Stimulated activated CD4-positive, alpha-beta T cell treated with anti-CD3 and anti-CD28 coated beads, Interleukin-12 subunit alpha, Interleukin-12 subunit beta, amount 100 ng/mL, for 4 hours (primary cell): ENCODE data around the gene ATG2B.
"Not testable (repeated sequence)": the region's sequence is repeated elsewhere in the genome, so short reads cannot be mapped to it uniquely, and the experiment has no call there.

ENCODE experiments used
- DNase-seq: peaks from one replicate; pipeline ENCODE4 v3.0.0-alpha.2; 2020

The ATG2B gene

DNA sequence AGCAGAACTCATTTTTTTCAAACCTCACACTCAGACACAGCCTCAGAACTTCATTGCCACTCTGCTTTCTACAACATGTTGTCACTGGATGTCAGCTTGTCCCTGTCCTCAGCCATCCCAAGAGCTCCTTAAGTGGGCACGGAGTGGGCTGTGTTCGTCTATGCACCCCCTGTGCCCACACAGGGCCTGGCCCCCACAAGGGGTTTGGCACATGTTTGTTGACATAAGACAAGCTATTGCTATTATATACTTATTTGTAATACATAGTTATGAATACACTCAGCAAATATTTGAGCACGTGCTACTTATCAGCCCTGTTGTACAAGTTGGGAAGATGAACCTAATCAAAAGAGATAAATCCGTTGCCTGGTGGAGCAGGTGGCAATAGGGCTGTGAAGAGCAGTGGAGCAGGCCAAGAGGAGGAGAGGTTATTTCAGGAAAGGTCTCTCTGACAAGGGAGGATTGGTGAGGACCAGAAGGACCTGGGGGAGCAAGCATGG lies 111.4 kb downstream of the ATG2B start:
- no peak for DNase-seq

DNA sequence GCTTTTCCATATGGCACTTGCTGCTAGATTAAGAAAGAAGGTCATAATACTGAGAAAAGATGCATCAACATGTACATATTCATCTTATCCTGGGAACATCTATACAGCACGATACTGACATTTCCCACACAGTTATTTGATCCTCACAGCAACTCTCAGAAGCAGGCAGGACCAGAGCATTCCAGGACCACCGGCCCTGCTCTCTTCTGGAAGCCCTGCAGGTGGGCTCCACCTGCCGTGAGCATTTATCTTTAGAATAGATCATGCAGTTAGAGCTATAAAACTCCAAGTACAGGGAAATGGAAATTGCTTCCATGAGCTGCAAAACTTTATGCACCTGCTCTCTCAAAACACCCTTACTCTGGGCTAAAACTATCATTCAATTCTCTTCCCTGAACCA lies 112.7 kb downstream of the ATG2B start:
- no peak for DNase-seq

DNA sequence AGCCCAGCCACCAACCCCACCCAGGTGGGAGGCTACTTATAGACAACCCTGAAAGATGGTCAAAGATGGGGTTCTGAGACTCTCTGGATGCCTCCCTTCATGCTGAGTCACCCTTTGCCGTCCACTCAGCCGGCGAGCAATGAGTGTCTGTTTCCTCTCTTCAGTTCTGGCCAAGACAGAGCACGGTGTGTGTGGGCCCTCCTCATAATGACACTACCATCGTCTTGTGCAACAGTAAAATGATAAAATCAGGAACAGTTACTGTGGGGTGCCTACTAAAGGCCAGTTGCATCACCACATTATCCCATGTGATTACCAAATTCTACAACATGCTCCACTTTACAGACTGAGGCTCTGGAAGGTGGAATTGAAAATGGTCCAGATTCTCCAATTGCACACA lies 114.1 kb downstream of the ATG2B start:
- no peak for DNase-seq

DNA sequence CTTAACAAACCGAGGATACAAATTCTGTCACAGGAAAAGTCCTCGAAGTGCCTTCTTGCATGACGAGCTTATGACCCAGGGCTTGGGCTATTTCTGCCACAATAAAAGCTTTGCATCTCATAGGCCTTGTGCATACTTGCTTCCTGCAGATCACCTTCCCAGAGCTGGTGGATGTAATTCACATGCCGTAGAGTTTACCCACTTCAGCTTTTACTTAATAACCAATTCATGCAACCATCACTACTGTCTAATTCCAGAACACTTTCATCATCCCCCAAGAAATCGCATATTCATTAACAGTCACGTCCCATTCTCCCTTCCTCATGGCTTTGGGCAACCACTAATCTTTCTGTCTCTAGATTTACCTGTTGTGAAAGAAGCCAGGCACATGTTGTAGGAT lies 116.1 kb downstream of the ATG2B start:
- DNase-seq, result no peak

DNA sequence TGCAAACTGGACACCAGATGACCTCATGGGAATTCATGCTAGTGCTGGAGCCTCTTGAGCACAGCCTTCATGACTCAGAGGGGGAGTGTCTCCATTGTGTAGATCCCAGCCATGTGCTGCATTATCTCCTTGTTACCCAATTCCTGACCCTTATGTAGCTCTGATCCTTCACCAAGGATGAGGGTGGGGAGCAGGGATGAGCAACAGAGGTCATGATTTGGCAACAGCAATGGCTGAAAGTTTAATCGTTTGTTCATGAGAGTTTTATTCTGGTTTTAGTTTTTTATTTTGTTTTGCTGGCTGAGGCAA lies 116.6 kb downstream of the ATG2B start:
- DNase-seq, result no peak

DNA sequence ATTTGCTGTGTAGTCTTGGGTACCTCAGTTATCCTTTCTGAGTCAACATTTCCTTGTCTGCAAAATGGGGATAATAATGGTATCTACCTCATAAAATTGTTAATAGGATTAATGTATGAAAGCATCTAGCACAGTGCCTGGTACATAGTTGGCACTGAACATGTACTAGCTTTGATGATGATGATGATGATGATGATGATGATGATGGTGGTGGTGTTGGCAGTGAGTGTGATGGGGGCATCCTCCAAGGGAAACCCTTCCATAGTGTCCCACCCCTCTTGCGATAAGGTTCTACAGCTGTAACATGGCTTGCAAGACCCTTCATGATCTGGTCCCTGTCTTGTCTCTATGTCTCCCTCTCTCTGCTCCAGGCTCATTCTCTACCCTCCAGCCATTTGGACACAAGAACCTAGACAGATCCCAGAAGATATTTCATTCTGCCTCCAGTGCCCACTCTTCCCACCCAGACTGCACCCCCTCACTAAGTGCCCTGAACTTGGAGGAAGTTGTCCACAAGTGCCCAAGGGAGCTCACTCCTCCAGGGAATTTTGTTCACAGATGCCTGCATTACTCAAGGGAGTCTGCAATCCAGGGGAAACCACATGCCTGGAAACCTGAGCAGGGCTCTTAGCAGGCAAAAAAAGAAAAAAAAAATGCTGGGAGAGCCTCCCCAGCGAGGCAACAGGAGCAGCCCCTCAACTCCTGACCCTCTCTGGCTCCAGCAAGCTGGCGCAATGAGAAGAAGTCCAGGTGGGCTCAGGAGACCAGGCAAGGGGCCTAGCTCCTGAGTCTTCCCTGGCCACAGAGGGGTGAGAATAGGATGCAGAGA lies 117.2 kb downstream of the ATG2B start:
- no peak for DNase-seq

DNA sequence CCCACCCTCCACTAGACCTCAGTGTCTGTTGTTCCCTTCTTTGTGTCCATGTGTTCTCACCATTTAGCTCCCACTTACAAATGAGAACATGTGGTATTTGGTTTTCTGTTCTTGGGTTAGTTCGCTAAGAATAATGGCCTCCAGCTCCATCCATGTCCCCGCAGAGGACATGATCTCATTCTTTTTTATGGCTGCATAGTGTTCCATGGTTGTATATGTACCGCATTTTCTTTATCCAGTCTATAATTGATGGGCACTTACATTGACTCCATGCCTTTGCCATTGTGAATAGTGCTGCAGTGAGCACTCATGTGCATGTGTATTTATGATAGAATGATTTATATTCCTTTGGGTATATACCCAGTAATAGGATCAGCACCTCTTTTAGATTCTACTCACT lies 118.1 kb downstream of the ATG2B start:
- DNase-seq, result not testable (repeated sequence)

DNA sequence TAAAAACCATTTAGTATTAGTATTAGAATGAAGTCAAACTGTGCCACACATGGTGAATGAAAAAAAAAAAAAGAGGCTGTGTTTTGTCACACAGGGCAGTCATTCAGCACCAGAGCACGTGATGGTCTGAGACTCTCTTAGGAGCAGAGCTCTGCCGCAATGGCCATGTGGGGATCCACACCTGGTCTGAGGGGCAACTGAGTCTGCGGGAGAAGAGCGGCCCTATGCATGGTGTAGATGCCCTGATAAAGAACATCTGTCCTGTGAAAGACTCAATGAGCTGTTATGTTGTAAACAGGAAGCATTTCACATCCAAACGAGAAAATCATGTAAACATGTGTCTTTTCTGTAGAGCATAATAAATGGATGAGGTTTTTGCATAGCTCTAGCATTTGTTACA lies 119.4 kb downstream of the ATG2B start:
- no peak for DNase-seq

DNA sequence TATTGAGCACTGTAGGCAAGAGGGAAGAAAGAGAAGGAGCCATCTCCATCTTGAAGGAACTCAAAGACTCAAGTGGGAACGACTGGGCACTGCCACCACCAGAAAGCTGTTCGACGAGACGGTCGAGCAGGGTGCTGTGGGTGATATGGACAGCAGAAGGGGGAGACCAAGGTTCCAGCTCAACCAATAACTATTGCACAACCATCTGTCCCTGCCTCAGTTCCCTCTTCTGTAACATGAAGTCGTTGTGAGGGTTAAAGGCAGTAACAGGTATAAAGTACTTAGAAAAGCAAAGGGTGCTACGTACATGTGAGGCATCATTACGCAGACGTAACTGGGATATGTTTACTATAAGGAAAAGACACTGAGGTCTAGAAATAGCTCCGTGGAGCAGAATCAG lies 121.0 kb downstream of the ATG2B start:
- no peak for DNase-seq

DNA sequence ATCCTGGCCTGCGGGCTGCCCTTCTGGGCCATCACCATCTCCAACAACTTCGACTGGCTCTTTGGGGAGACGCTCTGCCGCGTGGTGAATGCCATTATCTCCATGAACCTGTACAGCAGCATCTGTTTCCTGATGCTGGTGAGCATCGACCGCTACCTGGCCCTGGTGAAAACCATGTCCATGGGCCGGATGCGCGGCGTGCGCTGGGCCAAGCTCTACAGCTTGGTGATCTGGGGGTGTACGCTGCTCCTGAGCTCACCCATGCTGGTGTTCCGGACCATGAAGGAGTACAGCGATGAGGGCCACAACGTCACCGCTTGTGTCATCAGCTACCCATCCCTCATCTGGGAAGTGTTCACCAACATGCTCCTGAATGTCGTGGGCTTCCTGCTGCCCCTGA lies 122.5 kb downstream of the ATG2B start:
- DNase-seq, result no peak

DNA sequence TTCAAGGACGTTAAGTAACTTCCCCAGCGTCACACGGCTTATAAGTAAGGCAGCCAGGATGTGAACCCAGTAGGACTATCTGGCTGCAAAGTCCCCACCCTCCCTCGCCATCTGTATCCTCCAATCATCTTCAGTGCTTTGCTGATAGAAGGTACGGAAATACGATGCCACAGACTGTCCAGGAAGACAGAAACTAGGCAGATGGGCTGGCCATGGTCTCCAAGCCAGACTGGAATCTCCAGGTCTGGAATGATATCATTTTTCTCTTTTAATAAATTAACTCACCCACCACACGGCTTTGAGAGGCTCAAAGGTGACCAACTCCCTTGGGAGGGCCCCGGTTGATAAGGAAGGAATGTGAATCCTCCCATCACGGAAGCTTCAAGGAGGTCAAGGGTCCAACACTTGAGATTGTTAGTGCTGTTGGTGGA lies 123.4 kb downstream of the ATG2B start:
- no peak for DNase-seq

DNA sequence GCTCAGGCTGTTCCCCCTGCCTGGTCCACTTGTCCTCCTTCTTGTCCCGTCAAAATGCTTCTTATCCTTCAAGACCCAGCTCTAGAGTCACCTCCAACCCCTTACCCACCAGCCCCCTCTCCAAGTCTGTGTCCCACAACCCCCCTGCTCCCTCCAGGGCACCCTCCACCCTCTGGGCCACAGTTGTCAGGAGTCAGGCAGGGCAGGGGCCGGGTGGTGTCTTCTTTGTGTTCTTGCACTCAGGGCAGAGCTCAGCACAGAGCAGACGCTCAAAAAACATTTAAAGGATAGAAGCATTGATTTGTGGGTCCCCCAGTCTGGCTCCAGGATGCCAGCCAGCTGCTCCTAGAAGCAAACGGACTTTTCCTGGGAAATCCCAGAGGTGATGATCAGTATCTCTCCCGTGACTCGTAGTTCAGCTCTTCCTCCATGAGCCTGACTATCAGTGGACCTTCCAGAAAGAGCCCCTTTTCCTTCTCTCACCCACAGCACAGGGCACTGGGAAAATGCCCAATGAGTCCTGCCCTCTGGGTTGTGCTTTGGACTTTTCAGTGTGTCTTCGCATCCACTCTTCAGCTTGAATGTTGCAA lies 124.4 kb downstream of the ATG2B start:
- no peak for DNase-seq

DNA sequence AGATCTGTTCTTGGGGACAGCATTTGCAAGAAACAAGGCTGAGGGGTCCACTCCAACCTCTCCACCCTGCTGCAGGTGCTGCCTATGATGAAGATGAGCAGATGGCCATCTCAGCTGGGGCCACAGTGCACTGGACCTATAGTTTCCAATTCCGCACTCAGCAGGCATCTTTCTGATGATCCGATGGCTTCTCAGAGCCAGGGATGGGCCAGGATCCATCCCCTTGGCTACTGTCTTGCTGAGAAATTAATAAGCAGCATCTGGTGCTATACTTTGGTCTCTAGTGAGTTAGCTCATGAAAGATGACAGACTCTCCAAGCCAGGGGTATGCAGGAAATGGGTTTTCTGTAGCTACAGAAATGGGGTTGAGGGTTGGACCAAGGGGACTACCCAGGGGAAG lies 125.5 kb downstream of the ATG2B start:
- no peak for DNase-seq

DNA sequence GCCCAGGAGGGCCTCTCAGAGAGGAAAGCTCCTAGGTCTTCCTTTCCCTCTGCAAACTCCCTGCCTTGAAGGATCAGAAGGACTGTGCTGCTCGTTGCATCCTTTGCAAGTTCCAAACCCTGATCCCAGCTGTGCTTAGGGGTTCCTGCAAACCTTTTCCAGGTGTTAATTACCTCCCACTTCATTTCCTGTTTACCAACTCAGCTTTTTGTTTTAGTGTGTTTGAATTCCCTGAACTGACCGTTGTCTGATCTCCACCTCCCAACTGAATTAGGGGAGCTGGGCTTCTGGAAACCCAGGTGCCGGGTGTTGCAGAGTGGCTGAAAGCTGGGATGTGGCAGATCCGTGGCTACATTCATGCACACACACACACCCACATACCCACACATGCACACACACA lies 127.7 kb downstream of the ATG2B start:
- no peak for DNase-seq

DNA sequence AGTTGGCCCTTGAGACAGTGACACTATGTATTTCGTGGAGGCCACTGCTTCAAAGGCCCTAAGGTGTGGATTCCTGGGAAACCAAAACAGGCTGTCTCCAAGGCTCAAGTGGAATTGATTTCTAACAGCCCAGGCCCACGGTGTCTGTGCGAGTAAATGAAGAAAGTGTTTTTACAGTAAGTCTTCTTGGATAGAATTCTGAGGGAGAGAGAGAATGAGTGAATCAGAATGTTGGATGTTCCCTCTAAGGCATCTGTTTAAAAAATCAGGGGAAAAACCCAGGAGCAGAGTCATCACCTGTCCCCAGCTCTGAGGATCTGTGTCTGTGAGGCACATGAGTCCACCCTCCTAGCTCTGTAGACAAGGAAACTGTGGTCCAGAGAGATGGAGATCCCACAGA lies 129.5 kb downstream of the ATG2B start:
- DNase-seq, result no peak

DNA sequence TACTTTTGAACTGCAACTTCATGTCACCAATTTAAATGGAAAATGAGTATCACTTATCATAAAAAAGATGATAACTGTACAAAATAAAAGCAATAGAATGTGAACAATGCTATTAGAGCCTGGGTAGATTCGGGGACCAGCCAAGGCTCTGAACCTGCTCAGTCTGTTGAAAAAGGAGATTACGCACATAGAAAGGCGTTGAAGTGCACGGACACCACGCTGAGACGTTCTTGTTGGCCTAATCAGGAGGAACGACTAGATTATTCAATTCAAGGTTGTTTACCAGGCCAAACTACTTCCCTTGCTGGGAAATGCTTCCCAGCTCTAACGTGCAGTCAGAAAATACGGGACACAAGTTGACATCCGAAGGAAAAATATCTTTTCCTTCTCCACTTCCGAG lies 130.6 kb downstream of the ATG2B start:
- no peak for DNase-seq

DNA sequence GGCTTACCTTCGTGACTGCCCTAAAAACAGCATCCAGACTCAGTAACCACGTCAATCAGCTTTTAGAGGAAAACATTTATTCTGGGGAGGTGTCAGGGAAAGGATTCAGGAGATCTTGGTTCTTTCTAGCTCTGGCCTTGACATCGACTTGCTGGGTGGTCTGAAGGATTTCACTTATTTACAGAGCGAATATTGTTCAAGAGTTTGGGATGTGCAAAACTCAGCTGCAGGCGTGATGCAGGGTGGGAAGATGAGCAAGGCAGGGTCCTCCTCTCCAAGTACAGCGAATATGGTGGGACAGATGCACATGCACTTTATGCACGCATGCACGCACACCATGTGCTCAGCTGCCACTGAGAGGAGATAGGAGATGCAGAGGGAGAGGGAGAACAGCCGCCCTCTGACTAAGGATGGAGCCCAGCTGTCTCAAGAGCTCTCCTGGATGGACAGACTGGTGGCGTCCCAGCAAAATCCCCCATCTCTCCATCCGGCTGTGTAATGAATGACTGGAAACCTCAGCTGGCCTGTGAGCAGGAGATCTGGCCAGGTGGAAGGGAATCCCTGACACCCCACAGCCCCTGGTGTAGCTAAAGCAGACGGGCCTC lies 131.5 kb downstream of the ATG2B start:
- DNase-seq, result no peak

DNA sequence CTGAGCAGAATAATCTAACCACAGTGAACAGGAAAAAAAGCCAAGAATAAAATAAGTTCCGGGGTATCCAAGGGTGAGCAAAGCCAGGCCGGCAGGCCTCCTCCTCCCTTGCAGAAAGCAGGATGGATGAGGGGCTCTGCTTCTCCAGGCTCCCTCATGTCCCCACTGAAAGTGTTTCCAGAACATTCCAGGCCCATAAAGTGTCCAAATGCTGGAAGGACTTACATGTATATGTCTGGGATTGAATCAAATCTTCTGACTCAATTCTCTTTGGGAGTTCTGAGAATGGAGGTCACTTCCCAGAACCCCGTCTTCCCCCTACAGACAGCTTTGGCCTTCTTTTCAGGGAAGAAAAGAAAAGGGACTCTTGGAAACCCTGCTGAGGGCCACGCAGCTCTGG lies 132.1 kb downstream of the ATG2B start:
- no peak for DNase-seq

DNA sequence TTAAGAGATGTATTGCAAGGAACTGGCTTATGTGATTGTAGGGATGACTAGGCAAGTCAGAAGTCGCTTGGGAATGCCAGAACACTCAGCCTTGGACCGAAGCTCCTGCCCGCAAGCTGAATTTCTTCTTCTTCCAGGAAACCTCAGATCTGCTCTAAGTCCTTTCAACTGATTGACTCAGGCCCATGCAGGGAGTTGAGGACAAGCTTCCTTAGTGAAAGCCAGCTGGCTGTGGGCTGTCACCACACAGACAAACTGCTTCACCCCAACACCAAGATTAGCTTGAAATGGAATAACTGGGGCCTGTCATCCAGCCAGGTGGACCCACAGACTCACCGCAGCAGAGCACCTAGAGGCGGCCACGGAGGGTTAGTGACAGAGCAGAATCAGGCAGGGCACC lies 133.8 kb downstream of the ATG2B start:
- DNase-seq, result no peak
